ENCODE measurements around the gene AATK. TPM values are rescaled to one million over a fixed set of nuclear protein-coding genes. Genes with fewer than 3 reads are reported as not detected.

Gene AATK
- total and polyA plus RNA-seq, 10 of the 15 experiments (the other 5 are each of a cell fraction or from before 2014, with no cell fraction given) = 0.04 TPM; not detected in 9

- TF ChIP-seq, protein P1, sequence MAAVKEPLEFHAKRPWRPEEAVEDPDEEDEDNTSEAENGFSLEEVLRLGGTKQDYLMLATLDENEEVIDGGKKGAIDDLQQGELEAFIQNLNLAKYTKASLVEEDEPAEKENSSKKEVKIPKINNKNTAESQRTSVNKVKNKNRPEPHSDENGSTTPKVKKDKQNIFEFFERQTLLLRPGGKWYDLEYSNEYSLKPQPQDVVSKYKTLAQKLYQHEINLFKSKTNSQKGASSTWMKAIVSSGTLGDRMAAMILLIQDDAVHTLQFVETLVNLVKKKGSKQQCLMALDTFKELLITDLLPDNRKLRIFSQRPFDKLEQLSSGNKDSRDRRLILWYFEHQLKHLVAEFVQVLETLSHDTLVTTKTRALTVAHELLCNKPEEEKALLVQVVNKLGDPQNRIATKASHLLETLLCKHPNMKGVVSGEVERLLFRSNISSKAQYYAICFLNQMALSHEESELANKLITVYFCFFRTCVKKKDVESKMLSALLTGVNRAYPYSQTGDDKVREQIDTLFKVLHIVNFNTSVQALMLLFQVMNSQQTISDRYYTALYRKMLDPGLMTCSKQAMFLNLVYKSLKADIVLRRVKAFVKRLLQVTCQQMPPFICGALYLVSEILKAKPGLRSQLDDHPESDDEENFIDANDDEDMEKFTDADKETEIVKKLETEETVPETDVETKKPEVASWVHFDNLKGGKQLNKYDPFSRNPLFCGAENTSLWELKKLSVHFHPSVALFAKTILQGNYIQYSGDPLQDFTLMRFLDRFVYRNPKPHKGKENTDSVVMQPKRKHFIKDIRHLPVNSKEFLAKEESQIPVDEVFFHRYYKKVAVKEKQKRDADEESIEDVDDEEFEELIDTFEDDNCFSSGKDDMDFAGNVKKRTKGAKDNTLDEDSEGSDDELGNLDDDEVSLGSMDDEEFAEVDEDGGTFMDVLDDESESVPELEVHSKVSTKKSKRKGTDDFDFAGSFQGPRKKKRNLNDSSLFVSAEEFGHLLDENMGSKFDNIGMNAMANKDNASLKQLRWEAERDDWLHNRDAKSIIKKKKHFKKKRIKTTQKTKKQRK (IDR thresholded peaks at IDR 0.05; ENCODE audit: low read depth, low read length) = no peak
- TF ChIP-seq SKIL (IDR thresholded peaks at IDR 0.05; ENCODE audit: low read depth, poor library complexity, severe bottlenecking) = no peak
- no peak for TF ChIP-seq SUZ12 (IDR thresholded peaks at IDR 0.05; ENCODE audit: unreplicated experiment)
- TF ChIP-seq NR2C1 (IDR thresholded peaks at IDR 0.05) = no peak
Measured at GRCh38 chr17:81182596-81182995, 16.6 kb upstream of the AATK start (continued).

DNA sequence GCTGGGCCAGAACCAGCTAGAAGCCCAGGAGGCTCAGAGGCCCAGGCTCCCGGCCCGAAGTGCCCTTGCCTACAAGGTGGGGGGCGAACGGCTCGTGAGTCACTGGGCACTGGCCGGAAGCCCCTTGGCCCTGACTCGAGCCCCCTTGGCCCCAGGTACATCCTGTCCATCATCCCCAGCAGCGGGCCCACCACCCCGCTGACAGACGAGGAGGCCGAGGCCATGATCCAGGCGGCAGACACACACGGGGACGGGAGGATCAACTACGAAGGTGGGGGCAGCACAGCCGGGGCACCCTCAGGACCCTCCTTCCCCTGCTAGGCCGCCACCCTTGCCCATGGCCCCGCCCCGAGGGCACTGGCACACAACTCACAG is 15.8 kb upstream of the AATK start:
- ChIA-PET RAD21 (ENCODE audit: unreplicated experiment) (no interaction called here), SMC1A (ENCODE audit: uncharacterized antibody, unreplicated experiment) (no interaction called here), POLR2A (no interaction called here), CTCF (no interaction called here)
- no peak for DNase-seq (ENCODE audit: low read depth, low spot score)
- no peak overlapping the region for H3K4me3 ChIP-seq
- no peak for FAIRE-seq
- no peaks in the 10 kb centered on the region for H3K4me1 ChIP-seq (ENCODE audit: control insufficient read depth, insufficient read depth, low read length)
- intact Hi-C loops (cut with micrococcal nuclease; ENCODE audit: unreplicated experiment) = no loop called here
- H3K4me2 ChIP-seq (ENCODE audit: control insufficient read depth, insufficient read depth) = no peak overlapping the region
- H3K27me3 ChIP-seq (replicated peaks in 1 of 2; ENCODE audit: control insufficient read depth in 2 of 2, insufficient read depth in 2 of 2, low read length in 1 of 2) = no peaks in the 10 kb centered on the region
- WGBS (ENCODE audit: insufficient coverage, insufficient replicate concordance, low lambda C conversion rate, missing lambda C conversion rate) = 52% methylated on average over 18 of the region's 19 CpGs
- no peak overlapping the region for H3K27ac ChIP-seq (ENCODE audit: control insufficient read depth, insufficient read depth)
- no peaks in the 10 kb centered on the region for H3K79me2 ChIP-seq (ENCODE audit: control insufficient read depth, insufficient read depth, low read length)
- H2AFZ ChIP-seq (ENCODE audit: control insufficient read depth, low read depth, low read length) = no peak overlapping the region
- ATAC-seq = no peak
- H3K9me3 ChIP-seq (replicated peaks; ENCODE audit: control insufficient read depth, insufficient read depth, low read length) = no peaks in the 10 kb centered on the region
- H4K20me1 ChIP-seq (ENCODE audit: control insufficient read depth, insufficient read depth) = no peaks in the 10 kb centered on the region
- in situ Hi-C loops (cut with MboI) = no loop called here
- no peak overlapping the region for H3K9ac ChIP-seq (ENCODE audit: control insufficient read depth, insufficient read depth, low read length)
- no TSS peak for BruUV-seq (replicated peaks)
- no peaks in the 10 kb centered on the region for H3K36me3 ChIP-seq (ENCODE audit: control insufficient read depth in 2 of 2, insufficient read depth in 2 of 2, low read length in 1 of 2)
- TF ChIP-seq SPI1 (IDR thresholded peaks at IDR 0.05; ENCODE audit: borderline replicate concordance, insufficient read depth, low read depth, low read length) (no peak), SIN3A (IDR thresholded peaks at IDR 0.05; ENCODE audit: low read depth, low read length) (no peak), TBL1XR1 (IDR thresholded peaks at IDR 0.05; ENCODE audit: low read depth, low read length) (no peak), SUPT20H (IDR thresholded peaks at IDR 0.05; ENCODE audit: borderline replicate concordance, control insufficient read depth, low read depth, low read length) (no peak), PAX8 (IDR thresholded peaks at IDR 0.05) (no peak), FOS (IDR thresholded peaks at IDR 0.05; ENCODE audit: borderline replicate concordance, extremely low read depth, insufficient read length) (no peak)

Data from GM12878 (cell line).